Uterine smooth muscle cell (primary cell): ENCODE results near the gene RYR1. TPM values are rescaled to one million over a fixed set of nuclear protein-coding genes. Genes with fewer than 3 reads are reported as not detected.

Source experiments
- total RNA-seq: library from RNA; depleted of rRNA; stranded (reverse); fragments of >200 nt; gene quantifications from 2 replicates; pipeline ENCODE4 v1.2.3, GENCODE V29; 2014

The RYR1 gene
- under 0.01 and 0.11 TPM in 2 replicates for total RNA-seq

GRCh38 chr19:38433268-38433733 is at the start of gene RYR1:
RYR1 (plus strand) TSS chr19:38433691; CDS start chr19:38433830, 139 bp downstream.

GRCh38 chr19:38387550-38388348 is 45.7 kb upstream of the RYR1 start, which contains the start of gene GGN:
GGN (minus strand) TSS chr19:38388034; CDS start chr19:38387261, 773 bp downstream.

GRCh38 chr19:38388349-38389100 is 45.0 kb upstream of the RYR1 start, which contains the start of gene SPRED3:
SPRED3 (plus strand) TSS chr19:38388697; CDS start chr19:38390303, 1,606 bp downstream.

GRCh38 chr19:38402967-38403674 is 30.4 kb upstream of the RYR1 start, which contains the start of gene FAM98C:
FAM98C (plus strand) TSS chr19:38403093; CDS start chr19:38403154, 61 bp downstream.

GRCh38 chr19:38425810-38426466 is 7.6 kb upstream of the RYR1 start, which contains the start of gene RASGRP4:
RASGRP4 (minus strand) TSS chr19:38426219; CDS start chr19:38426091, 128 bp downstream.

GRCh38 chr19:38617764-38618589 is 184.5 kb downstream of the RYR1 start, which contains the start of gene MAP4K1:
MAP4K1 (minus strand) TSS chr19:38617953; CDS start chr19:38617895, 58 bp downstream.

GRCh38 chr19:38618590-38619360 is 185.3 kb downstream of the RYR1 start, which contains the start of gene EIF3K:
EIF3K (plus strand) TSS chr19:38619188; CDS start chr19:38619269, 81 bp downstream.

Other genes with a start within 250 kb of the RYR1 start
- 0.50 and 2.8 TPM in 2 replicates for gene DPF1, start 209.5 kb upstream of the RYR1 start, total RNA-seq
- 0.44 and 1.6 TPM in 2 replicates for gene PPP1R14A, start 177.3 kb upstream of the RYR1 start, total RNA-seq
- 0.55 and 1.7 TPM in 2 replicates for gene SPINT2, start 169.1 kb upstream of the RYR1 start, total RNA-seq
- gene C19orf33, start 129.4 kb upstream of the RYR1 start, total RNA-seq, result not detected in 2 replicates
- 53.6 and 73.6 TPM in 2 replicates for gene YIF1B, start 117.7 kb upstream of the RYR1 start, total RNA-seq
- gene KCNK6, start 113.8 kb upstream of the RYR1 start, total RNA-seq, result 1.5 and 5.2 TPM in 2 replicates
- gene CATSPERG, start 97.9 kb upstream of the RYR1 start, total RNA-seq, result 0.22 and 1.6 TPM in 2 replicates
- 308 and 462 TPM in 2 replicates for gene PSMD8, start 59.1 kb upstream of the RYR1 start, total RNA-seq
- 0.11 and 0.62 TPM in 2 replicates for gene GGN, start 45.7 kb upstream of the RYR1 start, total RNA-seq
- 2.4 TPM in 2 replicates for gene SPRED3, start 45.0 kb upstream of the RYR1 start, total RNA-seq
- 7.2 and 8.0 TPM in 2 replicates for gene FAM98C, start 30.6 kb upstream of the RYR1 start, total RNA-seq
- gene RASGRP4, start 7.5 kb upstream of the RYR1 start, total RNA-seq, result not detected in 2 replicates
- gene MAP4K1, start 184.3 kb downstream of the RYR1 start, total RNA-seq, result 0.55 TPM in 1 of 2 replicates, not detected in the other
- 371 and 436 TPM in 2 replicates for gene EIF3K, start 185.5 kb downstream of the RYR1 start, total RNA-seq
- gene ACTN4, start 214.0 kb downstream of the RYR1 start, total RNA-seq, result 314 and 514 TPM in 2 replicates